Measurements from ENCODE around the gene RIN1. TPM values are rescaled to one million over a fixed set of nuclear protein-coding genes. Genes with fewer than 3 reads are reported as not detected.

RIN1 gene
- total RNA-seq, 3 donors from 2014 or later (not counting 1 experiment from before 2014, with no cell fraction given) = 1.3 to 7.9 (median 2.5) TPM

- H3K4me3 Mint-ChIP-seq = no peak overlapping the region
- ATAC-seq (no peak), DNase-seq (no peak)
- no peaks in the 10 kb centered on the region for H3K36me3 Mint-ChIP-seq
- H3K4me1 ChIP-seq (ENCODE audit: control insufficient read depth, insufficient read depth, low read length) = peaks cover 46% of the 10 kb centered on the region
- H3K9me3 Mint-ChIP-seq = no peaks in the 10 kb centered on the region
- H3K4me3 ChIP-seq (ENCODE audit: low read length) = no peak overlapping the region
- intact Hi-C loops (cut with micrococcal nuclease) = no loop called here
- TF ChIP-seq CTCF (IDR thresholded peaks at IDR 0.05) = no peak
- WGBS (ENCODE audit: insufficient coverage) = 93% methylated on average over 12 of the region's 12 CpGs
- H3K9me3 ChIP-seq (ENCODE audit: control insufficient read depth, insufficient read depth, low read length) = no peaks in the 10 kb centered on the region
- H3K4me1 Mint-ChIP-seq = peaks cover 27 to 38% of the 10 kb centered on the region in 2 donors
- H3K27ac Mint-ChIP-seq = no peak overlapping the region
- peaks cover 3% of the 10 kb centered on the region for H3K27me3 ChIP-seq (ENCODE audit: control insufficient read depth, insufficient read depth, low read length)
- peaks cover 8 to 21% of the 10 kb centered on the region in 2 donors for H3K27me3 Mint-ChIP-seq (ENCODE audit: low read depth in 2 of 2)
- H3K36me3 ChIP-seq (ENCODE audit: control insufficient read depth, insufficient read depth, low read length) = no peaks in the 10 kb centered on the region
- H3K27ac ChIP-seq (ENCODE audit: low read length) = no peak overlapping the region
Measured at GRCh38 chr11:66331542-66332370, 4.5 kb downstream of the RIN1 start.

DNA sequence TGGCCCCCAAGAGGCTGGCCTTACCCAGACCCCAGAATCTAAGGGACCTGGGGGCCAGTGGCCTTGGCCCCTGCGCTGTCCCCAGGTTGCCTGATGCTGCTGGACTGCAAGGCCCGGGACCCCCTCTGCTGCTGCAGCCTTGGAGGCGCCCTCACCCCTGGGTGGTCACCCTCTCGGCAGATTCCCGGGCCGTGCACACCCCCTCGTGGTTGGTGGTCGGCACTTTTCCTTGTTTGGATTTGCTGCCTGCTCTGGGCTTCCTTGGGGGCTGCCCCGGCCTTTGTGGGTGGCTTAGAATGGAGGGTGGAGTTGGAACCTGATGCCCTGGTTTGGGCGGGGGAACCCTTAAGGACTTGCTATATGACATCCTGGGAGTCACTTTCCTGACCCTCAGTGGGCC lies 5.3 kb downstream of the RIN1 start:
- no peak for DNase-seq

GRCh38 chr11:66329165-66329673 lies 7.0 kb downstream of the RIN1 start:
- no peak overlapping the region for H3K27ac ChIP-seq (ENCODE audit: low read length)
- no peaks in the 10 kb centered on the region for H3K9me3 ChIP-seq (ENCODE audit: control insufficient read depth, insufficient read depth, low read length)
- no peak for ATAC-seq
- intact Hi-C loops (cut with micrococcal nuclease) = no loop called here
- Mint-ChIP-seq H3K4me3 (no peak overlapping the region), H3K27ac (no peak overlapping the region), H3K4me1 (peaks cover 19 to 32% of the 10 kb centered on the region in 2 donors), H3K36me3 (no peaks in the 10 kb centered on the region), H3K9me3 (no peaks in the 10 kb centered on the region), H3K27me3 (ENCODE audit: low read depth in 2 of 2) (peaks cover 8 to 10% of the 10 kb centered on the region in 2 donors)
- H3K4me3 ChIP-seq (ENCODE audit: low read length) = no peak overlapping the region
- WGBS (ENCODE audit: insufficient coverage) = 83% methylated on average over 3 of the region's 3 CpGs
- H3K36me3 ChIP-seq (ENCODE audit: control insufficient read depth, insufficient read depth, low read length) = no peaks in the 10 kb centered on the region
- DNase-seq = no peak
- H3K4me1 ChIP-seq (ENCODE audit: control insufficient read depth, insufficient read depth, low read length) = peaks cover 40% of the 10 kb centered on the region
- TF ChIP-seq CTCF (IDR thresholded peaks at IDR 0.05) = no peak
- peaks cover 3% of the 10 kb centered on the region for H3K27me3 ChIP-seq (ENCODE audit: control insufficient read depth, insufficient read depth, low read length)

More for the DNA sequence above, 5.3 kb downstream of the RIN1 start:
- H3K4me1 ChIP-seq (ENCODE audit: control insufficient read depth, insufficient read depth, low read length) = peaks cover 44% of the 10 kb centered on the region
- WGBS (ENCODE audit: insufficient coverage) = 75% methylated on average over 10 of the region's 10 CpGs
- no peak overlapping the region for H3K27ac ChIP-seq (ENCODE audit: low read length)
- H3K4me3 ChIP-seq (ENCODE audit: low read length) = no peak overlapping the region
- peaks cover 8 to 16% of the 10 kb centered on the region in 2 donors for H3K27me3 Mint-ChIP-seq (ENCODE audit: low read depth in 2 of 2)
- peaks cover 19 to 36% of the 10 kb centered on the region in 2 donors for H3K4me1 Mint-ChIP-seq
- no peaks in the 10 kb centered on the region for H3K9me3 ChIP-seq (ENCODE audit: control insufficient read depth, insufficient read depth, low read length)
- H3K27ac Mint-ChIP-seq = no peak overlapping the region
- peaks cover 3% of the 10 kb centered on the region for H3K27me3 ChIP-seq (ENCODE audit: control insufficient read depth, insufficient read depth, low read length)
- H3K36me3 ChIP-seq (ENCODE audit: control insufficient read depth, insufficient read depth, low read length) = no peaks in the 10 kb centered on the region
- ATAC-seq = no peak
- no peak for TF ChIP-seq CTCF (IDR thresholded peaks at IDR 0.05)
- no peaks in the 10 kb centered on the region for H3K36me3 Mint-ChIP-seq
- no peaks in the 10 kb centered on the region for H3K9me3 Mint-ChIP-seq
- no peak overlapping the region for H3K4me3 Mint-ChIP-seq
- intact Hi-C loops (cut with micrococcal nuclease) = no loop called here
